Measurements from ENCODE around the gene PLIN3.
A peak's percentile ranks its signal among the peaks of the same experiment; 100 is the strongest.
"Not testable (repeated sequence)": the region's sequence is repeated elsewhere in the genome, so short reads cannot be mapped to it uniquely, and the experiment has no call there.

The PLIN3 gene

DNA sequence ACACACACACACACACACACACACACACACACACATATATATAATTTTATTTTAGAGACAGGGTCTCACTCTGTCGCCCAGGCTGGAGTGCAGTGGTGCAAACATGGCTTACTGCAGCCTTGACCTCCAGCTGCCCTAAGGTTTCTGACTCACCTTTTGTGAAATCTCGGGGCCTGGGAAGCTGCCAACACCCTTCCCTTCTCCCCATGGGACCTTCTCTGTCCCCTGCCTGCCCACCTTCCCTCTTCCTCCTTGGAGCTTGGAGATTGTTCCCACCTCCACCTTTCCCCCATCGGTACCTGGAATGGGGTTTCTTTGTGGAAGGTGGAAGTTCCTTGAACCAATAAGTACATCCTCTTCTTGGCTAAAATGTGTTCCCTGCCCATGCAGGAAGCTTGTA lies 28.9 kb upstream of the PLIN3 start:
- DNase-seq, result no peak

DNA sequence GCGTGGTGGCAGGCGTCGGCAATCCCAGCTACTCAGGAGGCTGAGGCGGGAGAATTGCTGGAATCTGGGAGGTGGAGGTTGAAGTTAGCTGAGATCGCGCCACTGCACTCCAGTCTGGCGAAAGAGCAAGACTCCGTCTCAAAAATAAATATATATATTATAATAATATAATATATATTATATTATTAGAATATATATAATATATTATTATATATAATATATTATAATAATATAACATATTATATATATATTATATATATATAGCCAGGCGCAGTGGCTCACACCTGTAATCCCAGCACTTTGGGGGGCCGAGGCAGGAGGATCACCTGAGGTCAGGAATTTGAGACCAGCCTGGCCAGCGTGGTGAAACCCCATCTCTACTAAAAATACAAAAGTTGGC lies 25.5 kb upstream of the PLIN3 start:
- DNase-seq, result not testable (repeated sequence)

DNA sequence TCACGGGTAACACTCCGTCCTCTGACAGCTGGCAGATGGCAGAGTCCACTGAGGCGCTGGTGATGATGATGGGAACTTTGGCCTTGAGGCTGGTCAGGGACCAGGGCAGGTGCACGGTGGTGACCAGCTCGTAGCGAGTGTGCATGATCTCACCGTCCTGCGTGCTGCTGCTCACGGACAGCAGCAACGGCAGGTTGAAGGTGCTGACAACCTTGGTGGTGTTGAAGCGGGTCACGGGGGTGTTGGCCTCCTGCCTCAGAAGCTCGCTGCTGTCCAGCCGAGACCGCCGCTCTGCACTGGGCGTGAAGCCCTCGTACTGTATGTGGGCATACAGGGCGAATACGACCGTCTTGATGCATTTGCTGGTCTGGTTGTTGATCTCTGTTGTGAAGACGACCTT lies 23.6 kb upstream of the PLIN3 start:
- no peak for DNase-seq

DNA sequence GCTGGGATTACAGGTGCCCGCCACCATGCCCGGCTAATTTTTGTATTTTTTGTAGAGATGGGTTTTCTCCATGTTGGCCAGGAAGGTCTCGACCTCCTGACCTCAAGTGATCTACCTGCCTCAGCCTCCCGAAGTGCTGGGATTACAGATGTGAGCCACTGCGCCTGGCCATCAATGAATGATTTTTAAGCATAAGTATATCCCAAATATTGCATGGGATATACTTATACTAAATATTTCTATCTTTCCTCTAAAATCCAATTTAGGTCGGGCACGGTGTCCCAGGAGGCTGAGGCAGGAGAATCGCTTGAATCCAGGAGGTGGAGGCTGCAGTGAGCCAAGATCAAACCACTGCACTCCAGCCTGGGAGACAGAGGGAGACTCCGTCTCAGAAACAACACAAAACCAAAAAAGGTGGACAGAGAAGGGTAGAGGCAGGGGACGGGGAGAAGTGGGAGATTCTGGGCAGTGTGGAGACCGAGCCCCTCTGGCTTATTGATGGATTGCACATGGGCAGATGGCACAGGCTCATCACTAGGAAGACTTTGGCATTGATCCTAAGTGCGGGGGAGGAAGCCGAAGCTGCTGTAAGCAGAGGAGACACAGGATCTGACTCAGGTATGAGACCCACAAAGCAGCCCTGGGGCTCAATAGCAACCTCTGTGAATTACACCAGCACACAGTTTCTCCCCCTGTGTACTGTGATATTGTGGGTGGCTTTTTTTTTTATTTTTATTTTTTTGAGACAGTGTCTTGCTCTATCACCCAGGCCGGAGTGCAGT lies 21.8 kb upstream of the PLIN3 start:
- no peak for DNase-seq

DNA sequence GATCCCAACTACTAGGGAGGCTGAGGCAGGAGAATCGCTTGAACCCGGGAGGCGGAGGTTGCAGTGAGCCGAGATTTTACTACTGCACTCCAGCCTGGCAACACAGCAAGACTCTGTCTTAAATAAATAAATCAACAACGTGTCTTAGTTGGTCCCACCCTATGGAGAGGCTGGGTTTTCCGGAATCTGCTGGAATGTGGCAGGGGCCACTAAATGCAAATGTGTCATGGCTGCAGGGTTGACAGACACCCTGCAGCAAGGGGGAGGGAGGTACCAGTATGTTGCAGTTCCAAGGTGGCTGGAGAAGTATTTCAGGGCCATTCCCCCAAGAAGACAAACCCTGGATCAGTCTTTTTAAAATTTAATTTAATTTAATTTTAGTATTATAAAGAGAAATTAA lies 20.3 kb upstream of the PLIN3 start:
- DNase-seq, result not testable (repeated sequence)

DNA sequence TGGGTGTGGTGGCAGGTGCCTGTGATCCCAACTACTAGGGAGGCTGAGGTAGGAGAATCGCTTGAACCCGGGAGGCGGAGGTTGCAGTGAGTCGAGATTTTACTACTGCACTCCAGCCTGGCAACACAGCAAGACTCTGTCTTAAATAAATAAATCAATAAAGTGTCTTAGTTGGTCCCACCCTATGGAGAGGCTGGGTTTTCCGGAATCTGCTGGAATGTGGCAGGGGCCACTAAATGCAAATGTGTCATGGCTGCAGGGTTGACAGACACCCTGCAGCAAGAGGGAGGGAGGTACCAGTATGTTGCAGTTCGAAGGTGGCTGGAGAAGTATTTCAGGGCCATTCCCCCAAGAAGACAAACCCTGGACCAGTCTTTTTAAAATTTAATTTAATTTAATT lies 17.5 kb upstream of the PLIN3 start:
- DNase-seq, result not testable (repeated sequence)

DNA sequence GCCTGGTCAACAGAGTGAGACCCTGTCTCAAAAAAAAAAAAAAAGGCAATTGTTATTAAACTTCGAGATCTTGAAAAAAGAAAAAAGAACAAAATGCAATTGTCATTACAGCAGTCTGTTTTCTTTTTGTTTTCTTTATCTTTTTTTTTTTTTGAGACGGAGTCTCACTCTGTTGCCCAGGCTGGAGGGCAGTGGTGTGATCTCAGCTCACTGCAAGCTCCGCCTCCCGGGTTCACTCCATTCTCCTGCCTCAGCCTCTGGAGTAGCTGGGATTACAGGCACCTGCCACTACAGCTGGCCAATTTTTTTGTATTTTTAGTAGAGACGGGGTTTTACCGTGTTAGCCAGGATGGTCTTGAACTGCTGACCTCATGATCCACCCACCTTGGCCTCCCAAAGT lies 15.4 kb upstream of the PLIN3 start:
- DNase-seq, result not testable (repeated sequence)

DNA sequence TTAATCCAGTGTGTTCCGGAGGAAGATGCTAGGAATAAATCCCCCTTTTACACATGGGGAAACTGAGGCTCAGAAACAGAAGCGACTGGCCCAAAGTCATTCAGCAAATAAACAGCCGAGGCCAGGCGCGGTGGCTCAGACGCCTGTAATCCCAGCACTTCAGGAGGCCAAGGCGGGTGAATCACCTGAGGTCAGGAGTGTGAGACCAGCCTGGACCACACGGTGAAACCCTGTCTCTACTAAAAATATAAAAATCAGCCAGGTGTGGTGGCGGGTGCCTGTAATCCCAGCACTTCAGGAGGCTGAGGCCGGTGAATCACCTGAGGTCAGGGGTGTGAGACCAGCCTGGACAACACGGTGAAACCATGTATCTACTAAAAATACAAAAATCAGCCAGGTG lies 11.6 kb upstream of the PLIN3 start:
- DNase-seq, result no peak

DNA sequence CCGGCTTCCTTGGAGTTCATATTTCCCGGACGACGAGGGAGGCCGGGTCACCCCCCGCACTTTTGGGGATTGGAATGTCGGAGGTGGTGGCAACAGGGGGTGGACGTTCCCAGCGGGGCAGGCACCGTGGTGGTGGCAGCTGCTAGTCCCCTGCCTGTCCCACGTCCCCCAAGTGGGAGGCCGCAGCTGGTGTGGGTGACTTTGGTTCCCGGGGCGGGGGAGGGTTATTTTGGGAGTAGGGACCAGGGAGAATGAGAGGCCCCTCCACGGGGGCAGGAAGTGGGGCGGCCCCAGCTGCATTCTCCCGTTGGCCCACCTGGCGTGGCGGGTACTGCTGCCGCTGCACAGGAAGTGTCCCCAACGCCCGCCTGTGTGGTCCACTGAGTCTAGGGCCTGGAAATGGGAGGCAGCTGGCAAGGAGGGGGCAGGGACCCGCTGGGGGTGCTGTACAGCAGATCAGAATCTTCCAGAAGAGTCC lies 11.1 kb upstream of the PLIN3 start:
- no peak for DNase-seq

DNA sequence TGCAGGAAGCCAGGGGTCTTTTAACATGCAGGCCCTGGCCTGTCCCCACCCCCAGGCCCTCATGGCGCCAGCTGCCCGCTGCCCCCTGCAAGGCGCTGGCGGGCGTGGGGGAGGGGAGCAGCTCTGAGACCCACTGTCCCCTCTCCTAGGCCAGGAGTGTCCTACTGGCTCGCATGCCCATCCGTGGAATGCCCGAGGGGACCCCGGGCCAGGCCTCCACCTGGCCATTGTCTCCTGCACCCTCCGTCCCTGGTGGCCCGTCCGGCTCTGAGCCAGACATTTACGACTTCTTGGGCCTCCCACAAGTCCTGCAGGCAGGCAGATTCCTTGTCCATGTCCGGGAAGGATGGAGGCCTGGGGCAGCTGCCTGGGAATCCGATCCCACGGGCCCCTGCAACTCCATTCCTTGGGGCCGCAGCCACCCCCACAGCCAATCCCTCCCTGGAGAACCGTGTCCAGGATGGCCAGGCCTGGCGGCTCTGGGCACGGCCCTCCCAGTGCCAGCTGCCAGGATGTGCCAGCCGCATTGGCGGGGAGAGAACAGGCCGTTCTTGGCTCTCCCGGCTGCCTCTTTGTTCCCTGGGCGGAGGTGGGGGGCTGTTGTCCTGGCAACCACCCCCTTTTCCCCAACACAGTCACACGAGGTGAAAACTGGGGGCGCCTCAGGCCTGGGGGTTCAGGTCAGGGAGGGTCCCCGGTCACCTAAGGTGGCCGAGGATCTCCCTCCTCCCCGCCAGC lies 10.5 kb upstream of the PLIN3 start:
- DNase-seq, result peak; percentile 84

DNA sequence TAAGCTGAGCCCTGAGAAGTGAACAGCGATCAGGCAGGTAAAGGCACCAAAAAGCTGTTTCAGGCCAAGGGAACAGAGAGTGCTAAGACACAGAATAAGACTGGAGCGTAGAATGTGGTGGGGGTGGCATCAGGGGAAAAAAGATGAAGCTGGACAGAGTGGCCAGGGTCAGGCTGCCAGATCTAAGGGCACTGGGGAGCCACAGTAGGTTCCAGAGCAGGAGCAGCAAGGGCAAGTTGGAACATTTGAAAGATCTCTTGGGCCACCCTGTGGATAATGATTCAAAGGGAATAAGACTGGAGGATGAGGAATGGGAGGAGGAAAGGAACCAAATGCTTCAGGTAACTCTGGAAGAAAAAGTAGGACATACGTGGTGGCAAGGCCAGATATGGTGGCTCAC lies 6.5 kb upstream of the PLIN3 start:
- no peak for DNase-seq

DNA sequence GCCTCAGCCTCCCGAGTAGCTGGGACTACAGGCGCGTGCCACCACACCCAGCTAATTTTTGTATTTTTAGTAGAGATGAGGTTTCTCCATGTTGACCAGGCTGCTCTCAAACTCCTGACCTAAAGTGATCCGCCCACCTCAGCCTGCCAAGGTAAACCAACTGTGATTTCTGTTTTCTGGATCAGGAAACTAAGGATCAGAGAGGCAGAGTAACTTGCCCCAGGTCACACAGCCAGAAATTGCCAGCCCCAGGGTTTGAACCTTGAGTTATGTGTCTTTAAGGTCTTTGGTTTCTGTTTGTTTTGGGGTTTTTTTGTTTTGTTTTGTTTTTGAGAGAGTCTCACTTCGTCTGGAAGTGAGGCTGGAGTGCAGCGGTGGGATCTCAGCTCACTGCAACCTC lies 4.2 kb upstream of the PLIN3 start:
- no peak for DNase-seq

DNA sequence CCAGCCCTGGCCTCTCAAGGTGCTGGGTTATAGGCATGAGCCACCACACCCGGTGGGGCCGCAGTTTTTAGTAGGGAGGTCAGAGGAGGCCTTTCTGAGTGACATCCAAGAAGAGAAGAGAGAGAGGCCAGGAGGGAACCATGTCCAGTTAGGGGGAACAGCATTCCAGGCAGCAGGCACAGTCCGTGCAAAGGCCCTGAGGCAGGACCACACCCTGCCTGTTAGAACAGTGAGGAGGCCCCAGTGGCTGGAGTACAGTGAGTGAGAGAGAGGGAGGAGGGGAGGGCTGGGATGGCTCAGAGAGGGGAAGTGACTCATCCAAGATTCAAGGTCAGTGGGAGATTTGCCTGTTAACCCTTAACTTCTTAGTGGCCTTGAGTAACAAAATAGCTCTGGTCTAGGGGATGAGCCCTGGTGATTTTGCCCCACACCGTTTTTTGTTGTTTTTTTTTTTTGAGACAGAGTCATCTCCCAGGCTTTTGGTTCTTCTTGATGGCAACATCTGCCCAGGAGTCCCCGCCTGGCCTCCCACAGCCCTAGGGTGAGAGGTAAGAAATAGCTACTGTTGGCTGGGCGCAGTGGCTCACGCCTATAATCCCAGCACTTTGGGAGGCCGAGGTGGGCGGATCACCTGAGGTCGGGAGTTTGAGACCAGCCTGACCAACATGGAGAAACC lies 2.7 kb upstream of the PLIN3 start:
- no peak for DNase-seq

DNA sequence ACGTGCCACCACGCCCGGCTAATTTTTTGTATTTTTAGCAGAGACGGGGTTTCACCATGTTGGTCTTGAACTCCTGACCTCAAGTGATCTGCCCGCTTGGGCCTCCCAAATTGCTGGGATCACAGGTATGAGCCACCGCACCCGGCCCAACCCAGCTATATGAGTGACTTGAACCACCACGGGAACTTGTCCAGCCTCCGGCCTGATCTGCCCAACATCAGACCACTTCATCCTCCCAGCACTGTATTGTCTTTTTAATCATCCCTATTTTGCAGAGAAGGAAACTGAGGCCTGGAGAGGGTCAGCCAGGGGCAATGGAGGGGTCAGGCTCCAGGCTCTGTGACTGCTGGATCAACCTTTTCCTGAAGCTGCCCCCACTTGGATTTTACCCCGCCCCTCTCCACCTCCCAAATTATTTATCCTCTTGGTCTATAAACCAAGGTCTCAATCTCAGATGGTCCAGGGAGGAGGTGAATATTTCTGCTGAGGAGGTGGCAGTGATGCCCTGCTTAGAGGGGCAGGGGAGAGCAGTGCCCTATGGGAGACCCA lies 893 bp upstream of the PLIN3 start:
- no peak for DNase-seq

DNA sequence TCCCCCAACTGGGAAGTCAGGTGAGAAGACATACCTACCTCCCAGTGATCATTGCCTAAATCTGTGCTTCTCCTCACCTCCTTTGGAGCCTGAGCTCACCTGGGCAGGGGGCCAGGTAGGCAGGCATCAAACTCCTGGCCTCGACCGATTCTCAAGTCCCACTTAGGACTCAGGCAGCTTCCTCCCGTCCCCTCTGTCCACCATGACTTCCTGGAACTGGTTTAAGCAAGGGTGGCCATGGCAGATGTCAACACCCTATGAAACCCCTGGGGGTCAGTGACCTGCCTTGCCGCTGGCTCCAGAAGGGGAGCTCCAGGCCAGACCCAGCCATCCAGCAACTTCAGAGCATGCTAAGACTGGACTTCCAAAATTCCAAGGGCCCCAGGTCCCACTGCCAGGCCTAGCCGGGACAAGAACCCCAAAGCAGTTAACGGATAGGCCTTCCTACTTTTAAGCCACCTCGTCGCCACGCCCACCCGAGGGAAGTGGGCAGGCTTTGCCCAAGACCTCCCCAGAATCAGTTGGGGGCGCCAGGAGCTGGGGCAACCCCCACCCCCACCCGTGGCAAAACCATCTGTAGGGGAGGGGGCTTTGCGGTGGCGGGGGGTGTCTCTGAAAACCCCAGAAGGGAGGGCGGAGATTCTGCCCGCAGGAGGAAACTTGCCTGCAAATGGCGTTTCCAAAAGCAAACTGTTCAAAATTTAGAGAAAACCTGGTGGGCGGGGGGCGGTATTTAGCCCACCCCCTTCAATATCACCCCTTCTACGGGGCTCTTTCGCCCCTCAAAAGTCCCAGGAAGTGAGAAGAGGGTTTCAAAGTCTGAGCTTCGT lies 657 bp downstream of the PLIN3 start:
- peak; percentile 68 for DNase-seq

DNA sequence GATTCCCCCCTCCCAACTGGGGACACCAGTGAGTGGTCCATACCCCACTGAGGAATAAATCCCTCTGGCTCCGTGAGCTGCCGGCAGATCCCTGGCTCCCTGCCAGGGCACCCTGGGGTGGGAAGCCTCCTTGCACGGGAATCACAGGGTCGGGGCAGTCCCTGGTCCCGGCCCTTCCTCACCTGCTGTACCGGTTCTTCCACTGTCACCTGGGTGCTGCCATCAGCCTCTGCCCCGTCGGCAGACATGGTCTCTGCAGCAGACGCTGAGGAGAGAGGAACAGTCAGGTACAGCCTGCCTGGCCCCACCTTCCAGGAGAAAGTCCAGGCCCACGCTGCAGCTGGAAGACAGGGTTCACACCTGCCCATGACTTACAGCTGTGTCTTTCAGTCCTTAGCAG lies 6.3 kb downstream of the PLIN3 start:
- DNase-seq, result no peak

DNA sequence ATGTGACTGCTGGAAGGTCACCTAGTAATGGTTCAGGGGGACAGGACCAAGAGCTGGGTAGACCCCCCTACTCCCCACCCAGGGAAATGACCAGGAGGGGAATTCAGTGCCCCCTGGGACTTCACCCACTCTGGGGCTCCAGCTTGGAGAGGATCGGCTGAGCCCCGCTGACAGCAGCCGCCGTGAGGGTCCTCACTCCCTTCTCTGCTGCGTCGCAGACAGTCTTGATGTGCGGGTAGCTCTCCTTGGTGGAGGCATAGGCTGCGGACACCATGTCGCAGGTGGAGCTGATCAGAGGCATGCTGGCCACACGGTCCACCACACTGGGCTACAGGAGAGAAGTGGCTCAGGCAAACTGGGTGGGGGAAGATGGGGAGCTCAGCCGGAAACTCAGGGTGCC lies 7.8 kb downstream of the PLIN3 start:
- no peak for DNase-seq

DNA sequence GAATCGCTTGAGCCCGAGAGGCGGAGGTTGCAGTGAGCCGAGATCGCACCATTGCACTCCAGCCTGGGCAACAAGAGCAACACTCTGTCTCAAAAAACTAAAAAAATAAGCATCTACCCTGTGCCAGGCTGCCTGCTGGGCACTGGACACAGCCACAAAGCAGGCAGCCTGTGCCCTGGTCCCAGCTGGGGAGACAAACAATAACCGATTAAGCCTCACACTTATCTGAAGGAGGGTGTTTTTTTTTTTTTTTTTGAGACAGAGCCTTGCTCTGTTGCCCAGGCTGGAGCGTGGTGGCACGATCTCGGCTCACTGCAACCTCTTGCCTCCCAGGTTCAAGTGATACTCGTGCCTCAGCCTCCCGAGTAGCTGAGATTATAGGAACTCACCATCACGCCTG lies 11.0 kb downstream of the PLIN3 start:
- not testable (repeated sequence) for DNase-seq

DNA sequence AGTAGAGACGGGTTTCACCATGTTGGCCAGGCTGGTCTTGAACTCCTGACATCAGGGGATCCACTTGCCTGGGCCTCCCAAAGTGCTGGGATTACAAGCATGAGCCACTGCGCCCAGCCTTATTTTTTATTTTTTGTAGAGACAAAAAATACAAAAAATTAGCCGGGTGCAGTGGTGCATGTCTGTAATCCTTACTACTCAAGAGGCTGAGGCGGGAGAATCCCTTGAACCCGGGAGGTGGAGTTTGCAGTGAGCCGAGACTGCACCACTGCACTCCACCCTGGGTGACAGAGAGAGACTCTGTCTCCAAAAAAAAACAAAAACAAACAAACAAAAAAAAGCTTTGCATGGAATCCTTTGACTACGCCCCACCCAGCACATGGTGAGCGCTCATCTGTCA lies 14.0 kb downstream of the PLIN3 start:
- not testable (repeated sequence) for DNase-seq

DNA sequence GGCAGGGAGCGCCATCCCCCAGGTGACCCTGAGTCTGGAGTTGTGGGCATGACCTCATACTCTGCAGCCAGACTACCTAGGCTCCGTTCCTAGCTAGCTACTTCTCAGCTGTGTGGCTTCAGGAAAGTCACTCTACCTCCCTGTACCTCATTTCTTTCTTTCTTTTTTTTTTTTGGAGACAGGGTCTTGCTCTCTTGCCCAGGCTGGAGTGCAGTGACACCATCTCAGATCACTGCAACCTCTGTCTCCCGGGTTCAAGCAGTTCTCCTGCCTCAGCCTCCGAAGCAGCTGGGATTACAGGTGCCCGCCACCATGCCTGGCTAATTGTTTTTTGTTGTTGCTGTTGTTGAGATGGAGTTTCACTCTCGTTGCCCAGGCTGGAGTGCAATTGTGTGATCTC lies 15.0 kb downstream of the PLIN3 start:
- DNase-seq, result no peak

DNA sequence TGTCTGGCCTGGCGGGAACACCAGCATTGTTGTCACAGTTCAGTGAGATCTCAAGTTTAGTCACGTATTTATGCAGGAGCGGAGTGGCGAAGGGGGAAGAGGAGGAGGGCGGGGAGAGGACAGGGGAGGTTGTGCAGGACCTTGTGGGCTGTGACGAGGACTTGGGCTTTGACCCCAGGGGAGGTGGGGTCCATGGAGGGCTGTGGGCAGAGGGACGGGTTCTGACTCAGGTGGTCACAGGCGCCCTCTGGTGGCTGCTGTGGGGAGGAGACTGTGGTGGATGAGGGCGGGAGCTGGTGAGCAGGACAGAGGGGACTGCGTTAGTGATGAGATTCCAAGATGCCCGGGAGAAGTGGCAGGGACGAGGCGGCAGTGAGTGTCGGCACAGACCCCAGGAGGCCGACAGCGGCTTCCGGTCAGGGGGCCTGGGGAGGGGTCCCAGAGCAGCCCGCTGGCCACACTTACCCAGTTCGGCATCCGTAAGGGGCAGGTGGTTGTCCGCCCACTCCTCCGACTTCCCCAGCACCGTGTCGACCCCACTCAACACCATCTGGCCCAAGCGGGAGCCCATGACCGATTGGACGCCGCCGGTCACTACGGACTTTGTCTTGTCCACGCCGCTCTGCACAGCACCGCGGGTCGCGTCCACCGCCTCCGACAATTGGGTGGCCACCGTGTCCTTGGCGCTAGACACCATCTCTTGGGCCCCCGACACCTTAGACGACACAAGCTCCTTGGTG lies 15.7 kb downstream of the PLIN3 start:
- DNase-seq, result peak; percentile 66
